Left hindlimb (tissue), 1 donor: Measurements from ENCODE around the gene ZNF730.
"Not testable (repeated sequence)": the region's sequence is repeated elsewhere in the genome, so short reads cannot be mapped to it uniquely, and the experiment has no call there.

Experiments used
- DNase-seq: peaks from one replicate; pipeline ENCODE4 v3.0.0-alpha.2; 2018

Gene ZNF730

GRCh38 chr19:23116802-23117571, at the start of gene ZNF730:
Gene ZNF730, plus strand, starts transcription at chr19:23117025. Its CDS starts 149 bp downstream, at chr19:23117174.
- peak; percentile 94 for DNase-seq

GRCh38 chr19:23070353-23071146, 46.3 kb upstream of the ZNF730 start:
- DNase-seq, result peak; percentile 50

- peak; percentile 53 for DNase-seq
These were observed 45.7 kb upstream of the ZNF730 start for GRCh38 chr19:23071147-23071511.

GRCh38 chr19:23075031-23075733, 41.6 kb upstream of the ZNF730 start:
- peak; percentile 86 for DNase-seq

GRCh38 chr19:23077776-23078175, 39.0 kb upstream of the ZNF730 start:
- not testable (repeated sequence) for DNase-seq

- no peak for DNase-seq
These were observed 23.0 kb upstream of the ZNF730 start for GRCh38 chr19:23093832-23094231.

- no peak for DNase-seq
These were observed 21.4 kb upstream of the ZNF730 start for GRCh38 chr19:23095418-23095817.

GRCh38 chr19:23098286-23098685, 18.5 kb upstream of the ZNF730 start:
- no peak for DNase-seq

GRCh38 chr19:23098988-23099387, 17.8 kb upstream of the ZNF730 start:
- DNase-seq, result no peak

- no peak for DNase-seq
These were observed 16.9 kb upstream of the ZNF730 start for GRCh38 chr19:23099966-23100365.

- DNase-seq, result no peak
These were observed 15.6 kb upstream of the ZNF730 start for GRCh38 chr19:23101241-23101640.

GRCh38 chr19:23118400-23118799, 1.6 kb downstream of the ZNF730 start:
- no peak for DNase-seq

GRCh38 chr19:23134211-23134610, 17.4 kb downstream of the ZNF730 start:
- DNase-seq, result not testable (repeated sequence)

- DNase-seq, result no peak
These were observed 29.0 kb downstream of the ZNF730 start for GRCh38 chr19:23145617-23146415.

GRCh38 chr19:23160766-23161165, 43.9 kb downstream of the ZNF730 start:
- DNase-seq, result no peak

- not testable (repeated sequence) for DNase-seq
These were observed 51.5 kb downstream of the ZNF730 start for GRCh38 chr19:23168286-23168685.

GRCh38 chr19:23183251-23183650, 66.4 kb downstream of the ZNF730 start:
- no peak for DNase-seq

- no peak for DNase-seq
These were observed 73.5 kb downstream of the ZNF730 start for GRCh38 chr19:23190341-23190740.
